HG03039 (cell line): ENCODE results near the gene UFC1.

ENCODE experiments used
- ATAC-seq: cut with Tn5 transposase; IDR thresholded peaks from one replicate; pipeline ENCODE4 v1.9.1; 2021; ENCODE audit warnings: mild to moderate bottlenecking, moderate library complexity; ENCODE audit not compliant: unreplicated experiment

UFC1 gene

DNA sequence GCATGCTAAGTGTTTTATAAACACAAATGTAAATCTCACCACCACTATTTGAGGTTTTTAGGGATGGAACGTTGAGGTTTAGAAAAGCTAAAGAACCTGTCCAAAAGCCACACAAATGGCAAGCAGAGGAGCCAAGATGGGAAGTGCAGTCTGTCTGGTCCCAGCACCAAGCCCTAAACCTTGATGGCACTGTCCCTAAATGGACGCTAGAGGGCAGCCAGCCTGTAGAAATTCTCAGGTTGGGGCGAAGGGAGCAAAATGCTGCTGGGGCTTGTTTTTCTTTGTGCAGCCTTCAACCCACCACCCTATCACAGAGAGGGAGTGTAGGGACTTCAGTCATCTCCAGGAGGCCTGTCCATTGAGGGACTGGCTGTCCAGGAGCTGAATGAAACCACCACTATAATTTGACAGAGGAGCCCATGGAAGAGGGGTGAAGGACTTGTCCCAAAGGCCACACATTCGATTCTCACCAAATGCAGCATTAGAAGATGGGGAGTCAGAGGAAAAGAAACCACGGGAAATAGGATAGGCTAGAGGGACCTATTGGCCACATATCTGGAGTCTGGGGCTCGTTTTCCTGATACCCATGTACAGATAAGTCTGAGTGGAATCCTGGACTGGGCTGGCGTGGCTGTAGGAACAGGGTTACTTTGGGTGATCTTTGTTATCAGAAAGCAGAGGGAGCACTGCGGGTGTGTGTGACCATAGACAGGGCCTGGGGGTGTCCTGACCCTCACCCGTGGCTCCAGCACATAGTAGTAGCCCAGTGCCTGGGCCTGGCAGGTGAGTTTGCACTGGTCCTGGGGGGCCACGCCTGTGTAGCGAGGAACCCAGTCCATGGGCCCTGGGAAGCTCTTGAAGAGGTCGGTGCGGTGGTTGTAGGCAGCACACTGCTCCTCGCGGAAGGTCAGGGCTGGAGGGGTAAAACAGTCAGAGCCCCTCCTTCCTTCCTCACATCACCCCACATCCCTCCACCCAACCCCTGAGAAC lies 39.0 kb downstream of the UFC1 start:
- peak; percentile 42 for ATAC-seq

- no peak for ATAC-seq
Observed at GRCh38 chr1:161193561-161194235, 39.9 kb downstream of the UFC1 start.

DNA sequence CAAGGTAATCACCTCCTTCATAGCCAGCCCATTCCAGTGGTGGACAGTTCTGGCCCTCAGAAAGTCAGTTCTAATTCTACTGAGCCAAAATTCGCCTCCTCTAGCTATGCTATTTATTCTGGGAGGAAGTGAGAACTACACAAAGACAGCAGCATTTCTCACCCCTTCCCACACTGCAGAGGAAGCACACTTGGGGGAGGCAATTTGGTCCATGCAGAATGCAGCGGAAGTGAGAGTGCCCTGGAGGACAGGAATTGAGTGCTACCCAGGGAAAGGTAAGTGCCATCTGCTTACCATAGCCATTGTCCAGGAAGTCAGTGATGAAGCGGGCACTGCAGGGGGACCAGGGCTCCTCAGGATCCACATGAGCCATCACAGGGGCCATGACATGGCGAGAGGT lies 41.4 kb downstream of the UFC1 start:
- no peak for ATAC-seq

DNA sequence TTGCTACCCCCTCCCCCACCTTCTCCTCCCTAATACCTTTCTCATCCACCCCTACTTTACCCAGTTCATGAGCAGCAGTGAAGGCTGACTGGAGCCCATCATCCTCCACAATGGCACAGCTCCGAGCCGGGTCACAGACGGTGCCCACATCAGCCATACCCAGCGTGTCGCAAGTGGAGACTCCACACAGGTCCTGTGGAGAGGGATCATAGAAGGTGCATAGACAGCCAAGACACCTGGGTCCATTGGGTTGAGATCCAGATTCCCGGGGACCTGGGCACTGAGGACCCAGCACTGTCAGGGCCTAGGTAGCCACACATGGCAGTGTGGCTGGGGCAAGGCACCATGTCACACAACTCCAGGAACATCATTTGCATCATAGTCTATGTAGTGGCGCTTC lies 42.3 kb downstream of the UFC1 start:
- ATAC-seq, result no peak

DNA sequence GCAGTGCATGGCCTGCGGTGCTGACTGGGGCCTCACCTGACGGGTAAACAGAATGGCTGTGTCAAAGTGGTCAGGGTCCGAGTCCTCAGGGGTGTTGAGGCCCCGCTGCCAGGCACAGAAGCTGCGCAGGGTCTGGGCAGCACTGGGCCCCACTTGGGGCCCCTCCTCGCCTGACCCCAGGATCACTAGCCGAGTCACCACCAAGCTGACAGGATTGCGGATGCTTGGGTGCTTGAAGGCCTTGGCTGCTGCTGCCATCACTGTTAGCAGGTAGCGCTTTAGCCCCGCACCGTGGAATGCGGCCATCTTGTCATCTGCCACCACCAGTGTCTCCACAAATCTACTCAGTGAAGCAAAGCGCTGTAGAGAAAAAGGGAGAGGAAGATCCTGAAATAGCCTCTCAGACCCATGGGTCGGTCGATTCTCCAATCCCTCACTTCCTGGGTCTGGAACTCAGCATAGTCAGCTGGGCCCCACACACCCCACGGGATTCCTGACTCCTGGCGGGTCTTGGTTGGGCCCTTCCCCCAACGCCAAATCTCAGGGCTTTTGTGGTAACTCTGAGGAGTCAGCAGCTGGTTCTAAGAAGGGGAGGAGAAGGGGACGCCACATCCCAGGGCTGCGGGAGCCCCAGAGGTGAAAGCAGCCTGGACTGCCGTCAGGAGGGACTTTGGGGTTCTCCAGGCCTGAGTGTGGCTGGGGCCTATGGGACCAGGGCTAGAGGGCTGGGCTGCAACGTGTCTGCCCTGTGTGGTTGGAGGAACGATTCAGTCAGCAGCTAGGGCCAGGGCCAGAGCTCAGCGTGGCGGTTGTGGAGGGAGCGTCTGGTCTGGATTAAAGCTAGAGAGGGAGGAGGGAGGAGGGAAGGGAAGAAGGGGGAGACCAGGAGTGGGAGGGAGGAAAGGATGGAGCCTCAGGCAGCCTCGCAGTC lies 43.0 kb downstream of the UFC1 start:
- ATAC-seq, result no peak

DNA sequence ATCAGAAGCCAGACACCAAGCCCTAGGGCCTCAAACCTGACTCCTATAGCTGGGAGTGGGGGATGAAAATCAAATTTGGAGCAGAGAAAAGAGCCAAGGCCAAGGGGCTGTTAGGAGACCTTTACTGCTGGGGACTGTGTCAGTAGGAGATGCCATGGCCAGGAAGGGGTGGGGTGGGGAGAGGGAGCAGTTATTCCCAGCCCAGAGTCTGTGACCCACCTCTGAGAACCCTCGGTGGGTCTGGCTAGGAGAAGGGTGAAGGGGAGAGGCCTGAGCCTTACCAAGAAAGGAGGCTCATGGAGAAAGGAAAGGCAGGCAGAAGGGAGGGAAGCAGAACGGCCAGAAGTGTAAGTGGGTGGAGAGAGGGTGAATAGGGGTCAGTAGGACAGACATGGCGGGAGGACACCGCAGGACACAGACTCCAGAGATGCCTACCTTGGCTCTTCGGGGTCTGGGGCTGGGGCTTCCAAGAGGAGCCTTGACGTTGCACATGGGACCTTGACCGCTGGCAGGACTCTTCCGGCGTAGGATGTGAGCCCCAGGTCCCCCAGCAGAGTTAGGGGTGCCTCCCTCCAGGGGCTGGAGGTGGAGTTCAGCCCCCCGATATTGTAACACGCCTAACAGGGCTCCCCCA lies 43.9 kb downstream of the UFC1 start:
- no peak for ATAC-seq

DNA sequence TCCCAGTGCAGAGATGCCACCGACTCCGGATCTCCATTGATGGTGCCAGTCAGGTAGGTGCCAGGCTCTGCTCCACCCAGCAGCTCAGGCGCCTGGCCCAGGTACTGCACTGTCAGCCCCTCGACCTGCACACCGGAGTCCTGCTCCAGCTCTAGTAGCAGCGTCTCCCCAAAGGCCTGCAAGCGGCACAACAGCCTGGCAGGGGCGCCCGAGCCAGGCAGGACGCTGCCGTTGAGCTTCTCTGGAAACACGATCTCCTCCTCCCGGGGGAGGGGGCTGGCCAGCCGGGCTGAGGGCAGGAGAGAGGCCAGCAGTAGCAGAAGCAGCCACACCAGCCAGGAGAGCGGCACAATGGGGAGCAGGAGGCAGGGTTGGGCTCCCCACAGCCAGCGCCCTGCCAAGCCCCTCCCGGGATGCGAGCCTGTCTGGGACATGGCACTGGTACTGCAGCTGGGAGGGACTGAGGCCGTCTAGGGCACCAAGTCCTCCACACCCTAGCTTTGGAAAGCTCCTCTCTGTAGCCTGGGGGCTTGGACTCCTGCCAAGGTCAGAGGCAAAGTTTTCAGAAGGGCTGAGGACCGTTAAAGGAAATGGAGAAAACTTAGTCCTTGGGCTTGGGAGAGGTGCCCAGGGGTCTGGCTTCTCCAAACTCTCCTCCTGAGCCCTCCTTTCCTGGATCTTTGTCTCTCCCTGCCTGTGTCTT lies 44.6 kb downstream of the UFC1 start:
- no peak for ATAC-seq

- no peak for ATAC-seq
Observed at GRCh38 chr1:161198897-161199431, 45.2 kb downstream of the UFC1 start, which contains the start of gene ADAMTS4. Gene ADAMTS4 (minus strand): TSS chr1:161199054. CDS start chr1:161198627, 427 bp downstream.

DNA sequence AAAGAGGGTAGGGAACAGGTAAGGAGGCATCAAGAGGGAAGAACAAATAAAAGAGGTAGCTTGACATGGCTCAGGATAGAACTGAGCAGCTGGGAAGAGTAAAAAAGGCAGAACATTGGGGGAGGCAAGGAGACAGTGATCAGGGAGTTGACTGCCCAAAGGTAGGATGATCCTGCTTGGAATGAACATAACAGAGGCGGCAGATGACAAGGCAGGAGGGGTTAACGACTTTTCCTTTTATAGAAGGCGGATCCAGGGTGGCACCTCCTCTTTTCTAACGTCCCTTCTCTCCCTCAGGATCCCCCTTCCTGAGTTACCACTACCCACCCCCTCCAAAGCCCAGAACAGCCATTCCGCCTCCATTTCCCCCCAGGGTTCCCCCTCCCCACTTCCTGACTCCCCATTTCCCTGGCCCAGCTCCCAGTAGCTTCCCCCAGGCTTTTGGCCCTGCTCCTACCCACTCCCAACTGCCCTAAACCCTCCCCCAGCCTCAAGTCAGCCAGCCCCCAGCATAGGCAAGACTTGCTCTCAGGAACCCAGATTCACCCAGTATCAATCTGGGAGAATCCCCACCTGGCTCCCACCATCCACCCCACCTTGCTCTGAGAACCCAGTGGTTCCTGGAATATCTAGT lies 45.8 kb downstream of the UFC1 start:
- no peak for ATAC-seq

GRCh38 chr1:161200421-161200991 lies 46.7 kb downstream of the UFC1 start:
- ATAC-seq, result no peak

- ATAC-seq, result no peak
Observed at GRCh38 chr1:161200992-161201835, 47.4 kb downstream of the UFC1 start.

DNA sequence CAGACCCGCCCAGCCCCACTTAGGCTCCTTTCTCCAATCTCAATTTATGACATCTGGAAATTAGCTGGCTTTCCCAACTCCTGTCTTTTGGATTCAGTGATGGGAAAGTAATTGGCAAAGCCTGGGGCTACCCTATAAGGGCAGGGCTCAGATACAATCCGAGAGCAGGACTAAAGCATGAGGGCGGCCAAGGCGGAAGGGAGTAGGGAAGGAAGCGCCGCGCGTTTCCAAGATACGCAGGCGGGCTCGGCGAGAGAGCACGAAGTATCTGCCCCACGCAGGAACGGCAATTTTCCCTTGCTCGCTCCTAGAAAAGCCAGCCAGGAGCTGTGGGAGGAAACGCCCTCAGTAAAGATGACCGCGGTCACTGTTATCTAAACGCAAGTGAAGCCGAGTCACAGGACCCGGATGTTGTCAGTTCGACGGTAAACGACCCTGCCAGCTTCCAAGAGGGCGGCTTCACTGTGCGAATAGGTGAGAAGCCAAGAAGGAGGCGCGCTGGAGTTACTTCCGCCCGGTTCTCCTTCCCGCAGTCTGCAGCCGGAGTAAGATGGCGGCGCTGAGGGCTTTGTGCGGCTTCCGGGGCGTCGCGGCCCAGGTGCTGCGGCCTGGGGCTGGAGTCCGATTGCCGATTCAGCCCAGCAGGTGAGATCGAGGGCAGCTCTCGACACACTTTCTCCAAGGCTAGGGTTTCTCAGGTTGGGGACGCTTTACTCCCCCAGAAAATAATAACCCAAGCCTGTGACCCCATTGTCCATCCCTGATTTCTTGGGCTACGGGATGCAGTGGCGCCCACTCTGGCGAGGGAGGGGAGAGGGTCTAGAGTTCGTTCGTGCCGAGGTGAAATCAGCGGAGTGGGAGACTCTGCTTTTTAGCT lies 48.3 kb downstream of the UFC1 start, which contains the start of gene NDUFS2:
Gene NDUFS2, plus strand, starts transcription at position 532 of the 877 bp plus-strand sequence. Its CDS starts 19 bp downstream, at position 551.
- peak; percentile 92 for ATAC-seq

GRCh38 chr1:161206411-161207140 lies 52.8 kb downstream of the UFC1 start:
- ATAC-seq, result no peak

DNA sequence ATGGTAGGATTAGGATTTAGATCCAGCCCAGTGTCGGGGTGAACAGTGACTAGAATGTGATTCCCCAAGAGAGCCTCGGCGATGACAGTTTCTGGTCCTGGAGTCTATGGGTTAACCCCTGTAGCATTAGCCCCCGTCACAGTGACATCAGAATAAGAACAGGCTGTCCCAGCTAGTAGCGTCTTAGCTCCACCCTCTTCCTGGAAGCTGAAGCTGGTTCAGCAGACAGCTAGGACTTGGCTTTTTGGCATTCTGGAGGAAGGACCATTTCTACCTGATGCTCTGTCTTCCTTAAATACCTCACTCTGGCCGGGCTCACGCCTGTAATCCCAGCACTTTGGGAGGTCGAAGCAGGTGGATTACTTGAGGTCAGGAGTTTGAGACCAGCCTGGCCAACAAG lies 53.4 kb downstream of the UFC1 start:
- ATAC-seq, result no peak
